Parathyroid adenoma (tissue), 2 donors: ENCODE results near the gene PCAT7.
"Not testable (repeated sequence)": the region's sequence is repeated elsewhere in the genome, so short reads cannot be mapped to it uniquely, and the experiment has no call there.

Experiments
- H2AFZ ChIP-seq: fragments of 300-600 bp; sonication (generic); one replicate; pipeline ENCODE4 v1.7.0; 2017; ENCODE audit warnings: antibody characterized with exemption, mild to moderate bottlenecking
- H3K27ac ChIP-seq: fragments of 300-600 bp; sonication (generic); one replicate; pipeline ENCODE4 v1.7.0; 2017
- H3K27me3 ChIP-seq: fragments of 300-600 bp; sonication (generic); one replicate; pipeline ENCODE4 v1.7.0; 2017; ENCODE audit warnings: low read length; ENCODE audit not compliant: control insufficient read depth, insufficient read depth
- H3K36me3 ChIP-seq: fragments of 300-600 bp; sonication (generic); one replicate; pipeline ENCODE4 v1.7.0; 2017; ENCODE audit warnings: low read length; ENCODE audit not compliant: control insufficient read depth, insufficient read depth
- H3K4me1 ChIP-seq: fragments of 300-600 bp; sonication (generic); one replicate; pipeline ENCODE4 v1.7.0; 2017; ENCODE audit warnings: control low read depth
- H3K4me2 ChIP-seq: fragments of 300-600 bp; sonication (generic); one replicate; pipeline ENCODE4 v1.7.0; 2017; ENCODE audit warnings: low read length
- H3K4me3 ChIP-seq: fragments of 300-600 bp; sonication (generic); one replicate; pipeline ENCODE4 v1.7.0; 2017; ENCODE audit warnings: low read depth, low read length
- H3K79me2 ChIP-seq: fragments of 300-600 bp; sonication (generic); one replicate; pipeline ENCODE4 v1.7.0; 2017; ENCODE audit warnings: control low read depth
- H3K9ac ChIP-seq: fragments of 300-600 bp; sonication (generic); one replicate; pipeline ENCODE4 v1.7.0; 2017; ENCODE audit warnings: mild to moderate bottlenecking
- H3K9me3 ChIP-seq: fragments of 300-600 bp; sonication (generic); one replicate; pipeline ENCODE4 v1.7.0; 2017; ENCODE audit warnings: low read length; ENCODE audit not compliant: control insufficient read depth
- TF ChIP-seq, protein P1 (sequence below): fragments of 300-600 bp; sonication (generic); IDR thresholded peaks from one replicate; pipeline ENCODE4 v1.7.0; 2017; ENCODE audit warnings: antibody characterized with exemption, mild to moderate bottlenecking
- donor health status: primary hyperparathyroidism.

Gene PCAT7

DNA sequence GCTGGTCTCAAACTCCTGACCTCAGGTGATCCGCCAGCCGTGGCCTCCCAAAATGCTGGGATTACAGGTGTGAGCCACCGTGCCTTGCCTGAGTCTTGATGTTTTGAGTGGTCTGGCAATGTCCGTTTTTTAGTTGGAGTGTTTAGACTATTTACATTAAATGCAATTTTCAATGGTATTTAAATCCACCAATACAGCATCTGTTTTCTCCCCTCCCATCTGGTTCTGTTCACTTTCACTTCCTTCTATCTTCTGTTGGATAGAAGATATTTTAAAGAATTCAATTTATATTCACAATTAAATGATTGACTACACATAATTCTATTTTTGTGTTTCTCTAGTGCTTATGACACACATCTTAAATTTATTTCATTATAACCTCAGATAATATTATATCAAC is 26.0 kb upstream of the PCAT7 start:
- TF ChIP-seq, protein P1, sequence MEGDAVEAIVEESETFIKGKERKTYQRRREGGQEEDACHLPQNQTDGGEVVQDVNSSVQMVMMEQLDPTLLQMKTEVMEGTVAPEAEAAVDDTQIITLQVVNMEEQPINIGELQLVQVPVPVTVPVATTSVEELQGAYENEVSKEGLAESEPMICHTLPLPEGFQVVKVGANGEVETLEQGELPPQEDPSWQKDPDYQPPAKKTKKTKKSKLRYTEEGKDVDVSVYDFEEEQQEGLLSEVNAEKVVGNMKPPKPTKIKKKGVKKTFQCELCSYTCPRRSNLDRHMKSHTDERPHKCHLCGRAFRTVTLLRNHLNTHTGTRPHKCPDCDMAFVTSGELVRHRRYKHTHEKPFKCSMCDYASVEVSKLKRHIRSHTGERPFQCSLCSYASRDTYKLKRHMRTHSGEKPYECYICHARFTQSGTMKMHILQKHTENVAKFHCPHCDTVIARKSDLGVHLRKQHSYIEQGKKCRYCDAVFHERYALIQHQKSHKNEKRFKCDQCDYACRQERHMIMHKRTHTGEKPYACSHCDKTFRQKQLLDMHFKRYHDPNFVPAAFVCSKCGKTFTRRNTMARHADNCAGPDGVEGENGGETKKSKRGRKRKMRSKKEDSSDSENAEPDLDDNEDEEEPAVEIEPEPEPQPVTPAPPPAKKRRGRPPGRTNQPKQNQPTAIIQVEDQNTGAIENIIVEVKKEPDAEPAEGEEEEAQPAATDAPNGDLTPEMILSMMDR = no peak
- Histone ChIP-seq H3K27me3 (no peaks in the 10 kb centered on the region), H3K9me3 (no peaks in the 10 kb centered on the region), H3K4me3 (no peak overlapping the region), H3K4me1 (no peaks in the 10 kb centered on the region), H3K27ac (no peak overlapping the region), H3K4me2 (no peak overlapping the region), H3K9ac (no peak overlapping the region), H3K36me3 (no peaks in the 10 kb centered on the region), H2AFZ (no peak overlapping the region), H3K79me2 (no peaks in the 10 kb centered on the region)

DNA sequence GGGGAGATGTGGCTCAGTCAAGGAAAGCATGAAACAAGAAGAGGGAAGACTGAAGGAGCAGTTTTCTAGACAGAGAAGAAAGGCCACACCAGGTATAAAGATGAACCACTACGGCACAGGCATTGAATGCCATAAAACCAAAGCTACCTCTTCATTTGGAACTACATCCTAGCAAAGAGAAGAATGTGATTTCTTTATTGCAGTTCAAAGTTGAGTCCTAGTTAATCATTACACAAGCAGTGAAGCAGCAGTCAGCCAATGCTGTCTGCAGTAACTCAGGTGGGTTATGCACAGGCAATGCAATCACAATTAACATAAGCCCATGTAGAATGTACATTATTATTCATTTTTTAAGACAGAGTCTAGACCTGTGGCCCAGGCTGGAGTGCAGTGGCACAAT is 21.7 kb upstream of the PCAT7 start:
- Histone ChIP-seq H3K79me2 (no peaks in the 10 kb centered on the region), H3K4me2 (no peak overlapping the region), H2AFZ (no peak overlapping the region), H3K27ac (no peak overlapping the region), H3K4me1 (no peaks in the 10 kb centered on the region), H3K36me3 (no peaks in the 10 kb centered on the region), H3K9ac (no peak overlapping the region), H3K27me3 (no peaks in the 10 kb centered on the region), H3K9me3 (no peaks in the 10 kb centered on the region), H3K4me3 (no peak overlapping the region)
- TF ChIP-seq, protein P1 = no peak

DNA sequence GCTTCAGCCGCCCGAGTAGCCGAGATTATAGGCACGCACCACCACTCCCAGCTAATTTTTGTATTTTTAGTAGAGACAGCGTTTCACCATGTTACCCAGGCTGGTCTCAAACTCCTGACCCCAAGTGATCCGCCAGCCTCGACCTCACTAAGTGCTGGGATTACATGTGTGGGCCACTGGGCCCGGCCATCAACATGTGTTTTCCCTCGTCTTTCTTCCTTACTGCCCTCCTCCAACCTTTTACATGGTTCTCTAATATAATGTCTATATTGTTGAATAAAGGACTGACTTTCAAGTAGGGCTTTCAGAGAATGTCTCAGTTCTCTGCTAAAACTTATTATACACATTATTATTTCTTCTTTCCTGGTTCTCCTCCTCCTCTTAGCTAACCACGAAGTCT is 21.3 kb upstream of the PCAT7 start:
- TF ChIP-seq, protein P1 = no peak
- Histone ChIP-seq H3K27me3 (no peaks in the 10 kb centered on the region), H3K27ac (no peak overlapping the region), H3K79me2 (no peaks in the 10 kb centered on the region), H3K9me3 (no peaks in the 10 kb centered on the region), H3K4me1 (no peaks in the 10 kb centered on the region), H3K36me3 (no peaks in the 10 kb centered on the region), H3K4me2 (no peak overlapping the region), H3K4me3 (no peak overlapping the region), H3K9ac (no peak overlapping the region), H2AFZ (no peak overlapping the region)

DNA sequence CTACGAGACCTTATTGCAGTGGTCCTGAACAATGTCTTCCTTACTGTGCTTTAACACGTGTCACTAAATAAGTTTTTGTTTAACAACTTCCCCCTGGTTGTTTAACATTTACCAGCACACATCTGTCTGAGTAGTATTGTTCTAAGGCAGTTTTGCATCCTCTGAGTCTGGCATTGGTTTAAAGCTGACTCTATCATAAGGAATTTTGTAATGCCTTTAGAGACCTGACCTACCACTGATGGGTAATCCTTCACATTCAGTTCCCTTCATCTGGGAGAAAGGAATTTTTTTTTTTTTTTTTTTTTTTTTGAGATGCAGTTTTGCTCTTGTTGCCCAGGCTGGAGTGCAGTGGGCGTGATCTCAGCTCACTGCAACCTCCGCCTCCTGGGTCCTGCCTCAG is 20.0 kb upstream of the PCAT7 start:
- no peaks in the 10 kb centered on the region for H3K36me3 ChIP-seq
- no peak overlapping the region for H3K4me3 ChIP-seq
- no peak overlapping the region for H3K9ac ChIP-seq
- H3K79me2 ChIP-seq = no peaks in the 10 kb centered on the region
- no peak overlapping the region for H3K4me2 ChIP-seq
- H3K4me1 ChIP-seq = no peaks in the 10 kb centered on the region
- TF ChIP-seq, protein P1 = no peak
- no peak overlapping the region for H2AFZ ChIP-seq
- no peaks in the 10 kb centered on the region for H3K27me3 ChIP-seq
- no peaks in the 10 kb centered on the region for H3K9me3 ChIP-seq
- no peak overlapping the region for H3K27ac ChIP-seq

GRCh38 chr9:94538908-94539307 is 16.0 kb upstream of the PCAT7 start:
- no peaks in the 10 kb centered on the region for H3K27me3 ChIP-seq
- TF ChIP-seq, protein P1 = no peak
- H3K79me2 ChIP-seq = no peaks in the 10 kb centered on the region
- H3K4me1 ChIP-seq = no peaks in the 10 kb centered on the region
- no peaks in the 10 kb centered on the region for H3K9me3 ChIP-seq
- no peak overlapping the region for H3K9ac ChIP-seq
- no peak overlapping the region for H3K4me3 ChIP-seq
- no peaks in the 10 kb centered on the region for H3K36me3 ChIP-seq
- no peak overlapping the region for H2AFZ ChIP-seq
- H3K4me2 ChIP-seq = no peak overlapping the region
- H3K27ac ChIP-seq = no peak overlapping the region

- not testable (repeated sequence) for H2AFZ ChIP-seq, H3K9ac ChIP-seq, H3K9me3 ChIP-seq, H3K4me2 ChIP-seq, H3K36me3 ChIP-seq, H3K79me2 ChIP-seq, H3K4me3 ChIP-seq, H3K27me3 ChIP-seq, H3K27ac ChIP-seq, H3K4me1 ChIP-seq
Observed at GRCh38 chr9:94544335-94544734, 10.5 kb upstream of the PCAT7 start.
